ENCODE measurements around the gene MTCL1. TPM values are rescaled to one million over a fixed set of nuclear protein-coding genes. Genes with fewer than 3 reads are reported as not detected.

Gene MTCL1
- total and polyA plus RNA-seq, 2 of the 8 experiments (the other 6 are each of a cell fraction or from before 2014, with no cell fraction given): 16.6 to 60.8 TPM

DNA sequence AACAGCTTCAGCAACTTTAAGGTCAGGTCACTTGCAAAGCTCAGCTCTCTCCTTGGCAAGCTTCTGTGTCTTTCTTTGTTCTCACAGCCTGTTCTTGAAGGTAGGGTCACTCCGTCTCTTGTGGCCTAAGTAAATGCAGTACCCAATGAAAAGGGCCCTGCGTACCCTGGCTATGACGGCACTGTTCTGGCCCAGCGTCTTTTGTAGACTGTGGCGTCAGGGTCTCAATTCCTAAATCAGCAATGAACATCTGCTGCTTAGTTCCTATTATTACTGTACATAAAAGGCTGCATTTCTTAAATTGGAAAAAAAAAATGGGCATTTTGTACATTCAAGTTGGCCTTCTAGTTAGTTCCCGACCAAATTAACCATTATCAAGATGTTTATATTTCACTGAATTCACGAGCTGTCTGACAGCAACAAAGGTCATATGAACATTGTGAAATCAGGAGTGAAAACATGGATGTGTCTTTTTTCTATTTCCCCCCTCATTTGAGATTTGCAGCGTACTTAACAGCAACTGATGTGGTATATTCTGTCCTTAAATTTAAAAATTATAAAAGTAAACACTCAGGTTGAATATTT is 17.0 kb upstream of the MTCL1 start (continued):
- TF ChIP-seq, protein P1, sequence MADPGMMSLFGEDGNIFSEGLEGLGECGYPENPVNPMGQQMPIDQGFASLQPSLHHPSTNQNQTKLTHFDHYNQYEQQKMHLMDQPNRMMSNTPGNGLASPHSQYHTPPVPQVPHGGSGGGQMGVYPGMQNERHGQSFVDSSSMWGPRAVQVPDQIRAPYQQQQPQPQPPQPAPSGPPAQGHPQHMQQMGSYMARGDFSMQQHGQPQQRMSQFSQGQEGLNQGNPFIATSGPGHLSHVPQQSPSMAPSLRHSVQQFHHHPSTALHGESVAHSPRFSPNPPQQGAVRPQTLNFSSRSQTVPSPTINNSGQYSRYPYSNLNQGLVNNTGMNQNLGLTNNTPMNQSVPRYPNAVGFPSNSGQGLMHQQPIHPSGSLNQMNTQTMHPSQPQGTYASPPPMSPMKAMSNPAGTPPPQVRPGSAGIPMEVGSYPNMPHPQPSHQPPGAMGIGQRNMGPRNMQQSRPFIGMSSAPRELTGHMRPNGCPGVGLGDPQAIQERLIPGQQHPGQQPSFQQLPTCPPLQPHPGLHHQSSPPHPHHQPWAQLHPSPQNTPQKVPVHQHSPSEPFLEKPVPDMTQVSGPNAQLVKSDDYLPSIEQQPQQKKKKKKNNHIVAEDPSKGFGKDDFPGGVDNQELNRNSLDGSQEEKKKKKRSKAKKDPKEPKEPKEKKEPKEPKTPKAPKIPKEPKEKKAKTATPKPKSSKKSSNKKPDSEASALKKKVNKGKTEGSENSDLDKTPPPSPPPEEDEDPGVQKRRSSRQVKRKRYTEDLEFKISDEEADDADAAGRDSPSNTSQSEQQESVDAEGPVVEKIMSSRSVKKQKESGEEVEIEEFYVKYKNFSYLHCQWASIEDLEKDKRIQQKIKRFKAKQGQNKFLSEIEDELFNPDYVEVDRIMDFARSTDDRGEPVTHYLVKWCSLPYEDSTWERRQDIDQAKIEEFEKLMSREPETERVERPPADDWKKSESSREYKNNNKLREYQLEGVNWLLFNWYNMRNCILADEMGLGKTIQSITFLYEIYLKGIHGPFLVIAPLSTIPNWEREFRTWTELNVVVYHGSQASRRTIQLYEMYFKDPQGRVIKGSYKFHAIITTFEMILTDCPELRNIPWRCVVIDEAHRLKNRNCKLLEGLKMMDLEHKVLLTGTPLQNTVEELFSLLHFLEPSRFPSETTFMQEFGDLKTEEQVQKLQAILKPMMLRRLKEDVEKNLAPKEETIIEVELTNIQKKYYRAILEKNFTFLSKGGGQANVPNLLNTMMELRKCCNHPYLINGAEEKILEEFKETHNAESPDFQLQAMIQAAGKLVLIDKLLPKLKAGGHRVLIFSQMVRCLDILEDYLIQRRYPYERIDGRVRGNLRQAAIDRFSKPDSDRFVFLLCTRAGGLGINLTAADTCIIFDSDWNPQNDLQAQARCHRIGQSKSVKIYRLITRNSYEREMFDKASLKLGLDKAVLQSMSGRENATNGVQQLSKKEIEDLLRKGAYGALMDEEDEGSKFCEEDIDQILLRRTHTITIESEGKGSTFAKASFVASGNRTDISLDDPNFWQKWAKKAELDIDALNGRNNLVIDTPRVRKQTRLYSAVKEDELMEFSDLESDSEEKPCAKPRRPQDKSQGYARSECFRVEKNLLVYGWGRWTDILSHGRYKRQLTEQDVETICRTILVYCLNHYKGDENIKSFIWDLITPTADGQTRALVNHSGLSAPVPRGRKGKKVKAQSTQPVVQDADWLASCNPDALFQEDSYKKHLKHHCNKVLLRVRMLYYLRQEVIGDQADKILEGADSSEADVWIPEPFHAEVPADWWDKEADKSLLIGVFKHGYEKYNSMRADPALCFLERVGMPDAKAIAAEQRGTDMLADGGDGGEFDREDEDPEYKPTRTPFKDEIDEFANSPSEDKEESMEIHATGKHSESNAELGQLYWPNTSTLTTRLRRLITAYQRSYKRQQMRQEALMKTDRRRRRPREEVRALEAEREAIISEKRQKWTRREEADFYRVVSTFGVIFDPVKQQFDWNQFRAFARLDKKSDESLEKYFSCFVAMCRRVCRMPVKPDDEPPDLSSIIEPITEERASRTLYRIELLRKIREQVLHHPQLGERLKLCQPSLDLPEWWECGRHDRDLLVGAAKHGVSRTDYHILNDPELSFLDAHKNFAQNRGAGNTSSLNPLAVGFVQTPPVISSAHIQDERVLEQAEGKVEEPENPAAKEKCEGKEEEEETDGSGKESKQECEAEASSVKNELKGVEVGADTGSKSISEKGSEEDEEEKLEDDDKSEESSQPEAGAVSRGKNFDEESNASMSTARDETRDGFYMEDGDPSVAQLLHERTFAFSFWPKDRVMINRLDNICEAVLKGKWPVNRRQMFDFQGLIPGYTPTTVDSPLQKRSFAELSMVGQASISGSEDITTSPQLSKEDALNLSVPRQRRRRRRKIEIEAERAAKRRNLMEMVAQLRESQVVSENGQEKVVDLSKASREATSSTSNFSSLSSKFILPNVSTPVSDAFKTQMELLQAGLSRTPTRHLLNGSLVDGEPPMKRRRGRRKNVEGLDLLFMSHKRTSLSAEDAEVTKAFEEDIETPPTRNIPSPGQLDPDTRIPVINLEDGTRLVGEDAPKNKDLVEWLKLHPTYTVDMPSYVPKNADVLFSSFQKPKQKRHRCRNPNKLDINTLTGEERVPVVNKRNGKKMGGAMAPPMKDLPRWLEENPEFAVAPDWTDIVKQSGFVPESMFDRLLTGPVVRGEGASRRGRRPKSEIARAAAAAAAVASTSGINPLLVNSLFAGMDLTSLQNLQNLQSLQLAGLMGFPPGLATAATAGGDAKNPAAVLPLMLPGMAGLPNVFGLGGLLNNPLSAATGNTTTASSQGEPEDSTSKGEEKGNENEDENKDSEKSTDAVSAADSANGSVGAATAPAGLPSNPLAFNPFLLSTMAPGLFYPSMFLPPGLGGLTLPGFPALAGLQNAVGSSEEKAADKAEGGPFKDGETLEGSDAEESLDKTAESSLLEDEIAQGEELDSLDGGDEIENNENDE (IDR thresholded peaks at IDR 0.05; ENCODE audit: insufficient replicate concordance, low read length): no peak
- TF ChIP-seq PHF8 (conservative IDR thresholded peaks at IDR 0.05; ENCODE audit: low read depth, low read length) (no peak), SIX5 (IDR thresholded peaks at IDR 0.05; ENCODE audit: low read depth, low read length) (no peak), HDAC6 (IDR thresholded peaks at IDR 0.05; ENCODE audit: low read depth, low read length) (no peak), KDM4A (IDR thresholded peaks at IDR 0.05; ENCODE audit: low read depth, low read length, severe bottlenecking) (no peak), RAD21 (IDR thresholded peaks at IDR 0.05 in 1 of 2, conservative IDR thresholded peaks at IDR 0.05 in 1 of 2; ENCODE audit: low read depth in 2 of 2, low read length in 2 of 2) (no peak), NRF1 (IDR thresholded peaks at IDR 0.05; ENCODE audit: low read depth, low read length) (no peak), YY1 (IDR thresholded peaks at IDR 0.05; ENCODE audit: low read depth, low read length) (no peak), SRF (IDR thresholded peaks at IDR 0.05; ENCODE audit: low read depth, low read length) (no peak)
- TF ChIP-seq, protein P2, sequence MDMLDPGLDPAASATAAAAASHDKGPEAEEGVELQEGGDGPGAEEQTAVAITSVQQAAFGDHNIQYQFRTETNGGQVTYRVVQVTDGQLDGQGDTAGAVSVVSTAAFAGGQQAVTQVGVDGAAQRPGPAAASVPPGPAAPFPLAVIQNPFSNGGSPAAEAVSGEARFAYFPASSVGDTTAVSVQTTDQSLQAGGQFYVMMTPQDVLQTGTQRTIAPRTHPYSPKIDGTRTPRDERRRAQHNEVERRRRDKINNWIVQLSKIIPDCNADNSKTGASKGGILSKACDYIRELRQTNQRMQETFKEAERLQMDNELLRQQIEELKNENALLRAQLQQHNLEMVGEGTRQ (IDR thresholded peaks at IDR 0.05; ENCODE audit: low read length): no peak
